ENCODE results near the gene CRMP1. TPM values are rescaled to one million over a fixed set of nuclear protein-coding genes. Genes with fewer than 3 reads are reported as not detected.
"Not testable (repeated sequence)": the region's sequence is repeated elsewhere in the genome, so short reads cannot be mapped to it uniquely, and the experiment has no call there.

The CRMP1 gene
- polyA plus RNA-seq, 1 experiment = 5.6 TPM

GRCh38 chr4:5812506-5813229 lies 80.2 kb downstream of the CRMP1 start:
- DNase-seq (ENCODE audit: low read depth, low spot score) = peak; percentile 42
- Histone ChIP-seq H3K4me3 (ENCODE audit: low read depth, low read length) (no peak overlapping the region), H3K9me3 (ENCODE audit: control insufficient read depth, insufficient read depth, low read length) (no peaks in the 10 kb centered on the region), H3K27me3 (ENCODE audit: control insufficient read depth, insufficient read depth, low read length) (no peaks in the 10 kb centered on the region), H3K27ac (ENCODE audit: low read depth, low read length) (no peak overlapping the region)
- ChIA-PET CTCF (interaction anchor here (0.5 to 2.3 kb wide), 26 partner anchors 8 to 1135 kb away, joined by 3 to 13 read pairs (median 4); partner anchors contain the start of genes EVC and EVC2), POLR2A (interaction anchor here (0.9 kb wide), 1 partner anchor 775 kb away, joined by 3 read pairs; no protein-coding TSS in a partner anchor)
- TF ChIP-seq CTCF (IDR thresholded peaks at IDR 0.05; ENCODE audit: low read depth, low read length) = peak; percentile 85

GRCh38 chr4:5812057-5812456 lies 80.8 kb downstream of the CRMP1 start:
- DNase-seq (ENCODE audit: low read depth, low spot score); POLR2A ChIA-PET; H3K27ac ChIP-seq (ENCODE audit: low read depth, low read length); H3K4me3 ChIP-seq (ENCODE audit: low read depth, low read length); H3K27me3 ChIP-seq (ENCODE audit: control insufficient read depth, insufficient read depth, low read length); H3K9me3 ChIP-seq (ENCODE audit: control insufficient read depth, insufficient read depth, low read length): not testable (repeated sequence)
- CTCF ChIA-PET = interaction anchor here (0.7 to 2.3 kb wide), 12 partner anchors 9 to 1117 kb away, joined by 3 to 13 read pairs (median 5); partner anchors contain the start of genes EVC and EVC2

GRCh38 chr4:5810770-5811430 lies 82.0 kb downstream of the CRMP1 start:
- TF ChIP-seq CTCF (IDR thresholded peaks at IDR 0.05; ENCODE audit: low read depth, low read length) = no peak
- Histone ChIP-seq H3K9me3 (ENCODE audit: control insufficient read depth, insufficient read depth, low read length) (no peaks in the 10 kb centered on the region), H3K27me3 (ENCODE audit: control insufficient read depth, insufficient read depth, low read length) (no peaks in the 10 kb centered on the region), H3K4me3 (ENCODE audit: low read depth, low read length) (no peak overlapping the region), H3K27ac (ENCODE audit: low read depth, low read length) (no peak overlapping the region)
- DNase-seq (ENCODE audit: low read depth, low spot score) = no peak
- POLR2A ChIA-PET = no interaction called here
- CTCF ChIA-PET = no interaction called here

- no peak for TF ChIP-seq CTCF (IDR thresholded peaks at IDR 0.05; ENCODE audit: low read depth, low read length)
- CTCF ChIA-PET = no interaction called here
- POLR2A ChIA-PET = no interaction called here
- DNase-seq (ENCODE audit: low read depth, low spot score) = no peak
- no peaks in the 10 kb centered on the region for H3K27me3 ChIP-seq (ENCODE audit: control insufficient read depth, insufficient read depth, low read length)
- no peak overlapping the region for H3K27ac ChIP-seq (ENCODE audit: low read depth, low read length)
- no peak overlapping the region for H3K4me3 ChIP-seq (ENCODE audit: low read depth, low read length)
- no peaks in the 10 kb centered on the region for H3K9me3 ChIP-seq (ENCODE audit: control insufficient read depth, insufficient read depth, low read length)
These were observed 82.7 kb downstream of the CRMP1 start for GRCh38 chr4:5810151-5810550.

GRCh38 chr4:5809216-5809776 lies 83.6 kb downstream of the CRMP1 start:
- Histone ChIP-seq H3K4me3 (ENCODE audit: low read depth, low read length) (no peak overlapping the region), H3K9me3 (ENCODE audit: control insufficient read depth, insufficient read depth, low read length) (no peaks in the 10 kb centered on the region), H3K27ac (ENCODE audit: low read depth, low read length) (no peak overlapping the region), H3K27me3 (ENCODE audit: control insufficient read depth, insufficient read depth, low read length) (no peaks in the 10 kb centered on the region)
- ChIA-PET POLR2A (no interaction called here), CTCF (interaction anchor here (0.5 to 1.0 kb wide), 2 partner anchors 12 to 1326 kb away, joined by 3 read pairs; no protein-coding TSS in a partner anchor)
- TF ChIP-seq CTCF (IDR thresholded peaks at IDR 0.05; ENCODE audit: low read depth, low read length) = no peak
- DNase-seq (ENCODE audit: low read depth, low spot score) = no peak
